Measurements from ENCODE around the gene KIR2DL4. TPM values are rescaled to one million over a fixed set of nuclear protein-coding genes. Genes with fewer than 3 reads are reported as not detected.

Gene KIR2DL4
- total and polyA plus RNA-seq, 2 experiments from 2014 or later, result not detected

DNA sequence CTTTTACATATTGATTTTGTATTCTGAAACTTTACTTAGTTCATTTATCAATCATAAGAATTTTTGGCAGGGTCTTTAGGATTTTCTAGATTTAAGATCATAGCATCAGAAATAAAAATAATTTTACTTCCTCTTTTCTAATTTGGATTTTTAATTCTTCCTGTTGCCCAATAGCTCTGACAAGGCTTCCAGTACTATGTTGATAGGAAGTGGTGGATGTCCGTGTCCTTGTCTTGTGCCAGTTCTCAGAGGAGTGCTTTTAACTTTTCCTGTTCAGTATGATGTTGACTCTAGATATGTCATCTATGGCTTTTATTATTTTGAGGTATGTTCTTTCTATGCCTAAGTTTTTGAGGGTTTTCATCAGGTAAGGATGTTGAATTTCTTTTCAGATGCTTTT is 7.7 kb upstream of the KIR2DL4 start:
- Histone ChIP-seq H3K4me2 (no peak overlapping the region), H3K9me2 (replicated peaks; ENCODE audit: insufficient read depth) (no peaks in the 10 kb centered on the region), H3K4me1 (ENCODE audit: insufficient read depth) (no peaks in the 10 kb centered on the region), H4K20me1 (ENCODE audit: insufficient read depth, poor library complexity, severe bottlenecking) (no peaks in the 10 kb centered on the region), H3K9me3 (ENCODE audit: low read depth) (no peaks in the 10 kb centered on the region), H2AFZ (no peak overlapping the region), H3K27ac (no peak overlapping the region), H3K4me3 (no peak overlapping the region), H3K27me3 (no peaks in the 10 kb centered on the region), H3K79me2 (no peaks in the 10 kb centered on the region), H3K36me3 (replicated peaks; ENCODE audit: insufficient read depth, low read depth) (no peaks in the 10 kb centered on the region)
- 47% methylated on average over 1 of the region's 1 CpG for WGBS (ENCODE audit: low lambda C conversion rate, missing lambda C conversion rate)
- TF ChIP-seq, protein P1, sequence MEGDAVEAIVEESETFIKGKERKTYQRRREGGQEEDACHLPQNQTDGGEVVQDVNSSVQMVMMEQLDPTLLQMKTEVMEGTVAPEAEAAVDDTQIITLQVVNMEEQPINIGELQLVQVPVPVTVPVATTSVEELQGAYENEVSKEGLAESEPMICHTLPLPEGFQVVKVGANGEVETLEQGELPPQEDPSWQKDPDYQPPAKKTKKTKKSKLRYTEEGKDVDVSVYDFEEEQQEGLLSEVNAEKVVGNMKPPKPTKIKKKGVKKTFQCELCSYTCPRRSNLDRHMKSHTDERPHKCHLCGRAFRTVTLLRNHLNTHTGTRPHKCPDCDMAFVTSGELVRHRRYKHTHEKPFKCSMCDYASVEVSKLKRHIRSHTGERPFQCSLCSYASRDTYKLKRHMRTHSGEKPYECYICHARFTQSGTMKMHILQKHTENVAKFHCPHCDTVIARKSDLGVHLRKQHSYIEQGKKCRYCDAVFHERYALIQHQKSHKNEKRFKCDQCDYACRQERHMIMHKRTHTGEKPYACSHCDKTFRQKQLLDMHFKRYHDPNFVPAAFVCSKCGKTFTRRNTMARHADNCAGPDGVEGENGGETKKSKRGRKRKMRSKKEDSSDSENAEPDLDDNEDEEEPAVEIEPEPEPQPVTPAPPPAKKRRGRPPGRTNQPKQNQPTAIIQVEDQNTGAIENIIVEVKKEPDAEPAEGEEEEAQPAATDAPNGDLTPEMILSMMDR (IDR thresholded peaks at IDR 0.05; ENCODE audit: poor library complexity), result no peak
- TF ChIP-seq EZH2phosphoT487 (IDR thresholded peaks at IDR 0.05; ENCODE audit: low read depth, severe bottlenecking, unreplicated experiment), result no peak
- TF ChIP-seq EZH2 (IDR thresholded peaks at IDR 0.05; ENCODE audit: borderline replicate concordance), result no peak
- no peak for DNase-seq (ENCODE audit: low spot score)

DNA sequence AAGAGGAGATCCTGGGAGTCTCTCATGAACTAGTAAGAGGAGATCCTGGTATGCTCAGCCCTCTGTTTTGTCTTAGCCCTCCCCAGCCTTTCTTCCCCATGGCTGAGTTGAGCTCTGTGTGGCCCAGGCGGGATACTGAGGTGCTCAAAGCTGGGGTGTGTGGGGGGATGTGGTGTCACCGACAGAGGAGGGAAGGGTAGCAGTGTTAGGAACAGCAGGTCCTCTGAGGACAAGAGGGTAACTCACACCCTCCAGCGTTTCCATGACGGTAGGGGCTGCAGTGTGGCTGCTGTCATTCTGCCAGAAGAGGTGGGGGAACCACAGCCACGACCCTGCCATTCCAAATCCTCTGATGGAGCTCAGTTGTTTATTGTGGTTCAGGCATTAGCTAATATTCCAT is 691 bp downstream of the KIR2DL4 start:
- Histone ChIP-seq H3K4me2 (no peak overlapping the region), H2AFZ (no peak overlapping the region), H3K27ac (no peak overlapping the region), H3K27me3 (no peaks in the 10 kb centered on the region), H3K4me1 (ENCODE audit: insufficient read depth) (no peaks in the 10 kb centered on the region), H4K20me1 (ENCODE audit: insufficient read depth, poor library complexity, severe bottlenecking) (no peaks in the 10 kb centered on the region), H3K4me3 (no peak overlapping the region), H3K9me2 (replicated peaks; ENCODE audit: insufficient read depth) (no peaks in the 10 kb centered on the region), H3K79me2 (no peaks in the 10 kb centered on the region), H3K9me3 (ENCODE audit: low read depth) (no peaks in the 10 kb centered on the region), H3K36me3 (replicated peaks; ENCODE audit: insufficient read depth, low read depth) (no peaks in the 10 kb centered on the region)
- TF ChIP-seq EZH2 (IDR thresholded peaks at IDR 0.05; ENCODE audit: borderline replicate concordance), result no peak
- TF ChIP-seq, protein P1 (IDR thresholded peaks at IDR 0.05; ENCODE audit: poor library complexity), result no peak
- no peak for DNase-seq (ENCODE audit: low spot score)
- WGBS (ENCODE audit: low lambda C conversion rate, missing lambda C conversion rate), result 40% methylated on average over 5 of the region's 5 CpGs

DNA sequence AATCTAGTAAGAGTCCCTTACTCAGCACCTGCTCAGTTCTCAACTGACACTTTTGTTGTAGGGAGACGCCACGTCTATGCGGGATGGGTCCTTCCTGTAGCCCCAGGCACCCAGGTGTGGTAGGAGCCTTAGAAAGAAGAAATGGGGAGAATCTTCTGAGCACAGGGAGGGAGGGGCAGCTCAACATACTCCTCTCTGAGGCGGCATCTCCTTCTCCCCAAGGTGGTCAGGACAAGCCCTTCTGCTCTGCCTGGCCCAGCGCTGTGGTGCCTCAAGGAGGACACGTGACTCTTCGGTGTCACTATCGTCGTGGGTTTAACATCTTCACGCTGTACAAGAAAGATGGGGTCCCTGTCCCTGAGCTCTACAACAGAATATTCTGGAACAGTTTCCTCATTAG is 1.2 kb downstream of the KIR2DL4 start:
- Histone ChIP-seq H4K20me1 (ENCODE audit: insufficient read depth, poor library complexity, severe bottlenecking) (no peaks in the 10 kb centered on the region), H3K27ac (no peak overlapping the region), H3K9me2 (replicated peaks; ENCODE audit: insufficient read depth) (no peaks in the 10 kb centered on the region), H3K4me2 (no peak overlapping the region), H3K9me3 (ENCODE audit: low read depth) (no peaks in the 10 kb centered on the region), H3K79me2 (no peaks in the 10 kb centered on the region), H2AFZ (no peak overlapping the region), H3K27me3 (no peaks in the 10 kb centered on the region), H3K36me3 (replicated peaks; ENCODE audit: insufficient read depth, low read depth) (no peaks in the 10 kb centered on the region), H3K4me3 (no peak overlapping the region), H3K4me1 (ENCODE audit: insufficient read depth) (no peaks in the 10 kb centered on the region)
- DNase-seq (ENCODE audit: low spot score), result no peak
- WGBS (ENCODE audit: low lambda C conversion rate, missing lambda C conversion rate), result 79% methylated on average over 10 of the region's 10 CpGs
- TF ChIP-seq EZH2 (IDR thresholded peaks at IDR 0.05; ENCODE audit: borderline replicate concordance) (no peak), EZH2phosphoT487 (IDR thresholded peaks at IDR 0.05; ENCODE audit: low read depth, severe bottlenecking, unreplicated experiment) (no peak)
- TF ChIP-seq, protein P1 (IDR thresholded peaks at IDR 0.05; ENCODE audit: poor library complexity), result no peak
